NB4 (cell line): ENCODE results near the gene CDH13.

Experiments used
- DNase-seq: peaks from one replicate; pipeline ENCODE4 v3.0.0; 2010; ENCODE audit warnings: low read depth
- H3K4me3 ChIP-seq: one replicate; pipeline ENCODE4 v1.5.1; 2011; ENCODE audit warnings: mild to moderate bottlenecking, low read depth, low read length, moderate library complexity
- MYC ChIP-seq: IDR thresholded peaks from 2 replicates; pipeline ENCODE4 v1.6.1; 2011; ENCODE audit warnings: low read depth, low read length
- POLR2A ChIP-seq: IDR thresholded peaks from 2 replicates; pipeline ENCODE4 v1.6.1; 2011; ENCODE audit warnings: mild to moderate bottlenecking; ENCODE audit not compliant: insufficient read length; ENCODE audit errors: extremely low read depth
- TF ChIP-seq, protein P1 (sequence below): IDR thresholded peaks from one replicate; pipeline ENCODE4 v1.5.1; 2012; ENCODE audit warnings: low read depth, low read length
- TF ChIP-seq, protein P2 (sequence below): IDR thresholded peaks from 2 replicates; pipeline ENCODE4 v1.6.1; 2011; ENCODE audit warnings: low read depth, low read length

Gene CDH13

DNA sequence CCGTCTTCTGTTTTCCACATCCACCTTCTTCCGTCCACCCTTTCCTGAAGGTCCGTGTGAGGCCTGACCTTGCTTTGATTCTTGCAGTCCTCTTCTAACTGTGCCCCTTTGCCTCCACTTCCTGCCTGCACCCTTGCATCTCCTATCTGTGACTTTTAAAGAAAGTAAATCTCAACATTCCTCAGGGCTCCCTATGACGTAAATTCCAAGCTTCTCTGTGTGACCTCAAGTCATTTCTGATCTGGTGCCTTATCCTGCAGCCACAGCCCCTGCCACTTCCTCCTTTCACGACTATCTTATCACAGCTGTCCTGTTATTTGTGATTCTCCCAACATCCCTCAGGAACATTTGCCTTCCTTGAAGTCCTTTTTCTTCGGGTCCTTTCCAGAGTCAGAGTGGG, 520.5 kb downstream of the CDH13 start:
- no peak overlapping the region for H3K4me3 ChIP-seq
- DNase-seq: no peak
- TF ChIP-seq, protein P1, sequence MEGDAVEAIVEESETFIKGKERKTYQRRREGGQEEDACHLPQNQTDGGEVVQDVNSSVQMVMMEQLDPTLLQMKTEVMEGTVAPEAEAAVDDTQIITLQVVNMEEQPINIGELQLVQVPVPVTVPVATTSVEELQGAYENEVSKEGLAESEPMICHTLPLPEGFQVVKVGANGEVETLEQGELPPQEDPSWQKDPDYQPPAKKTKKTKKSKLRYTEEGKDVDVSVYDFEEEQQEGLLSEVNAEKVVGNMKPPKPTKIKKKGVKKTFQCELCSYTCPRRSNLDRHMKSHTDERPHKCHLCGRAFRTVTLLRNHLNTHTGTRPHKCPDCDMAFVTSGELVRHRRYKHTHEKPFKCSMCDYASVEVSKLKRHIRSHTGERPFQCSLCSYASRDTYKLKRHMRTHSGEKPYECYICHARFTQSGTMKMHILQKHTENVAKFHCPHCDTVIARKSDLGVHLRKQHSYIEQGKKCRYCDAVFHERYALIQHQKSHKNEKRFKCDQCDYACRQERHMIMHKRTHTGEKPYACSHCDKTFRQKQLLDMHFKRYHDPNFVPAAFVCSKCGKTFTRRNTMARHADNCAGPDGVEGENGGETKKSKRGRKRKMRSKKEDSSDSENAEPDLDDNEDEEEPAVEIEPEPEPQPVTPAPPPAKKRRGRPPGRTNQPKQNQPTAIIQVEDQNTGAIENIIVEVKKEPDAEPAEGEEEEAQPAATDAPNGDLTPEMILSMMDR: no peak
- TF ChIP-seq MYC: no peak
- TF ChIP-seq, protein P2, sequence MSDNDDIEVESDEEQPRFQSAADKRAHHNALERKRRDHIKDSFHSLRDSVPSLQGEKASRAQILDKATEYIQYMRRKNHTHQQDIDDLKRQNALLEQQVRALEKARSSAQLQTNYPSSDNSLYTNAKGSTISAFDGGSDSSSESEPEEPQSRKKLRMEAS: no peak

DNA sequence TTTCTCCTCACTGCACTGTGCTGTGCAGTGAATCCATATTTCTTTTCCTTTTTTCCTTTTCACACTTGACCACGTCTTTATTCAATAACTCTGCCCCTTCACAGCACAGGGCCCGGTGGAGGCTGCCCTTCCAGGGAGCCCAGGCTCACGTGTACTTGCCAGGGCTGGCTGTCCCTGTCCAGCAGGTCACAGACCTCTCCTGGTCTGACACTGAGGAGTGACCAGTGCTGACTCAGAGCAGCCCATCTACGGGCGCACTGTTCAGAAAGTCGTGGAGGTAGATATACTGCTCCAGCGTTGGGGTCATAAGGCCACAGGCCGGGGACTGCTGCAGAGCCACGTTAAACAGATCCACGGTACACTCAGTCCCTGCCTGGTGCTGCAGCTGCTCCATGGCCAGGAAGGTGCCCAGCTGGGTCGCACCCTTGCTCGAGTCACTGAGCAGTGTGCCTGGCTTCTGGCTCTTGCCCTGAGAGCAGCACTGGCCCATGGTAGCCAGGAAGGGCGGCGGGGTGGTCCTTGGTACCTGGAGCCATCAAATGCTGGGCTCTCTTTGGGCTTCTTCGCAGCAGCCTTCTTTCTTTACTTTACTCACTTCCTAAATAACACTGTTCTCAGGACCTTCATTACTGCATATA, 531.7 kb downstream of the CDH13 start:
- DNase-seq: no peak
- TF ChIP-seq, protein P1: no peak
- TF ChIP-seq, protein P2: no peak
- TF ChIP-seq MYC: no peak
- TF ChIP-seq POLR2A: no peak
- no peak overlapping the region for H3K4me3 ChIP-seq

DNA sequence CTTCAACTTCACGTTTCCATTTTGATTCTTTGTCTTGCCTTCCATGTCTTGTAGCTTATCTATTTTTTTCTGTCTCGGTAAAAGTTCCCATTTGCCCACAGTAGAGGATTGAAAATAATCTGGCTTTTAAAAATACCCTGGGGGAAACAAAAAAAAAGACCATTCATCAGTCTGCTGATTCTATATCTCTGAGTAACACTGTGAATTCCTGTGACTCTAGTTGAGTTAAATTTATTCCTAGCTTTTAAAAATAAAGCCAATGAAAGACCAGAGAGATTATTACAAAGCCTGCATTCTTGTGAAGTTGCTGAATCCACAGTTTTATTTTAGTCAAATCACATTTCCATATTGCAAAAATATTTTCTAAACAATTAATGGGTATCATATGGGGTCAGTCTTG, 532.3 kb downstream of the CDH13 start:
- TF ChIP-seq, protein P2: no peak
- TF ChIP-seq MYC (no peak), POLR2A (no peak)
- TF ChIP-seq, protein P1: no peak
- no peak overlapping the region for H3K4me3 ChIP-seq
- no peak for DNase-seq

DNA sequence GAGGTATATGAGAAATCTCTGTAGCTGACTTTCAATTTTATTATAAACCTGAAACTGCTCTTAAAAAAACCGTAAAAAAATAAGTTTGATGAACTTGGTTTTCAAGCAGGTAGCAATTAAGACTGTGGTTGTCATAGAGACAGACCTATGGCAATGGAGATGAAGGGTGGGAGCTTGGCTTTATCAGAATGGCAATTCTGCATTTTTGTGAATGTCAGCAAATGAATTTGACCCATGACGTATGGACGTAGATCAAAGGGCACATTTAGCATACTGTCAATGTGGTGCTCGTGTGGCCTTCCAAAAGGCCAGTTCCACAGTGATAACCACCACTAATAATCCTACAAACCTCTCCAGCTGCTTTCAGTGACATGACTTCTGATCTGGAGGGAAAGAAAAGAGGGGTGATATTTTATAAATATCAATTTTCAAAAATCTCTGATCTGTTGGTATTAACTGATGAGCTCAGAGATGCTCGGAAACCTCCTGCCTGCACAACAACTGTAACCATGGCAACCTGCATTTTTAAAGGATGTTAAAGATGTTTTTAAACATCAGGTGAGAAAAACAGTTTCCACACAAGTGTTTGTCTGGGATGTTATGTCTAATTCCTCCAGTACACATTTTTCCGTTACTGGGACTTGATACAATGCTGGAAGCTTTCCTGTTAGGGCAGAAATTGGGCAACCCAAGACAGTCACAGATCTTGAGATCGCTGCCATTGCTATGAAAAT, 533.7 kb downstream of the CDH13 start:
- H3K4me3 ChIP-seq: no peak overlapping the region
- no peak for TF ChIP-seq POLR2A
- TF ChIP-seq, protein P2: no peak
- TF ChIP-seq MYC: no peak
- TF ChIP-seq, protein P1: no peak
- DNase-seq: no peak

DNA sequence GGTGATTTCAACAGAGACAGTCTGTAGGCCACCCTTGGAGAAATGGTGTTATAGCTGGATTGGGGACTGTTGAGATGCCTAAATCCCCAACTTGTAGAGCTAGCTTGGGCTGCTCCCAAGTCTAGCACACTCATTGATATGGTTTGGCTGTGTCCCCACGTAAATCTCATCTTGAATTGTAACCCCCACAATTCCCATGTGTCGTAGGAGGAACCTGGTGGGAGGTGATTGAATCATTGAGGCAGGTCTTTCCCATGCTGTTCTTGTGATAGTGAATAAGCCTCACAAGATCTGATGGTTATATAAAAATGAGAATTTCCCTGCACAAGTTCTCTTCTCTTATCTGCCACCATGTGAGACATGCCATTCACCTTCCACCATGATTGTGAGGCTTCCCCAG, 536.0 kb downstream of the CDH13 start:
- TF ChIP-seq, protein P1: no peak
- TF ChIP-seq POLR2A (no peak), MYC (no peak)
- TF ChIP-seq, protein P2: no peak
- no peak overlapping the region for H3K4me3 ChIP-seq
- no peak for DNase-seq
